K562 (cell line): ENCODE data around the gene SUPT3H.

ENCODE experiments used
- CC2D1A ChIP-seq: fragments of 450-650 bp; IDR thresholded peaks from 2 replicates; pipeline ENCODE4 v1.6.1; 2017; ENCODE audit warnings: mild to moderate bottlenecking
- CREBBP ChIP-seq: IDR thresholded peaks from one replicate; pipeline ENCODE4 v1.6.1; 2012; ENCODE audit warnings: low read depth, mild to moderate bottlenecking, control low read depth, inconsistent platforms, low read length
- RFX7 ChIP-seq: fragments of 250-450 bp; sonication (Bioruptor Pico); IDR thresholded peaks from 2 replicates; pipeline ENCODE4 v1.5.1; 2021; ENCODE audit warnings: mild to moderate bottlenecking
- TBP ChIP-seq: optimal IDR thresholded peaks from 2 replicates; pipeline ENCODE3; 2011; ENCODE audit warnings: low read depth, low read length, improper control_type of control experiment
- TF ChIP-seq, protein P1 (sequence below), 3 experiments: fragments of 200-800 bp in 1 of 3; fragments of 250-450 bp in 1 of 3; fragments of 450-650 bp in 1 of 3; sonication (Bioruptor Pico) in 1 of 3; sonication (Bioruptor generic) in 1 of 3; formaldehyde crosslinking in 1 of 3; IDR thresholded peaks; 2 replicates each; pipeline versions ENCODE4 v1.6.1 to v1.8.0; 2016 to 2022; ENCODE audit warnings: mild to moderate bottlenecking in 2 of 3, missing genetic modification characterization in 2 of 3, missing compliant biosample characterization in 1 of 3, moderate library complexity in 1 of 3

DNA sequence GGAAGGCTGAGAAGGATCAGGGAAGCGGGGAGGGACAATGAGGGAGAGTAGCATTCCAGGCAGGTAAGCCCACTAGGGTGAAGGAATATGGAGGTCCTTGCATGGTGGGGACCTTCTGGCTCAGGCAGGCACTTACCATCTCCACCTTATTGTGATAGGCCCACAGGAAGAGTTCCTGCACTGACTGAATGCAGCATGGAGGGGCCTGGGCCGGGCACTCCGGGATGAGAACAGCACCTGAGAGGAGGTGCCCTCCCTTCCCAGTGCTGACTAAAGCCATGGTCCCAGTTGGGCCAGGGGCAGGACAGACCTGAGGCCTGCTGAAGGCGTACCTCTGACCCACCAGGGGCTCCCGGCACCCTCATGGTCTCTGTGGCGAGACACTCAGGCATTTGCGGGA, 597.6 kb downstream of the SUPT3H start:
- TF ChIP-seq, protein P1, sequence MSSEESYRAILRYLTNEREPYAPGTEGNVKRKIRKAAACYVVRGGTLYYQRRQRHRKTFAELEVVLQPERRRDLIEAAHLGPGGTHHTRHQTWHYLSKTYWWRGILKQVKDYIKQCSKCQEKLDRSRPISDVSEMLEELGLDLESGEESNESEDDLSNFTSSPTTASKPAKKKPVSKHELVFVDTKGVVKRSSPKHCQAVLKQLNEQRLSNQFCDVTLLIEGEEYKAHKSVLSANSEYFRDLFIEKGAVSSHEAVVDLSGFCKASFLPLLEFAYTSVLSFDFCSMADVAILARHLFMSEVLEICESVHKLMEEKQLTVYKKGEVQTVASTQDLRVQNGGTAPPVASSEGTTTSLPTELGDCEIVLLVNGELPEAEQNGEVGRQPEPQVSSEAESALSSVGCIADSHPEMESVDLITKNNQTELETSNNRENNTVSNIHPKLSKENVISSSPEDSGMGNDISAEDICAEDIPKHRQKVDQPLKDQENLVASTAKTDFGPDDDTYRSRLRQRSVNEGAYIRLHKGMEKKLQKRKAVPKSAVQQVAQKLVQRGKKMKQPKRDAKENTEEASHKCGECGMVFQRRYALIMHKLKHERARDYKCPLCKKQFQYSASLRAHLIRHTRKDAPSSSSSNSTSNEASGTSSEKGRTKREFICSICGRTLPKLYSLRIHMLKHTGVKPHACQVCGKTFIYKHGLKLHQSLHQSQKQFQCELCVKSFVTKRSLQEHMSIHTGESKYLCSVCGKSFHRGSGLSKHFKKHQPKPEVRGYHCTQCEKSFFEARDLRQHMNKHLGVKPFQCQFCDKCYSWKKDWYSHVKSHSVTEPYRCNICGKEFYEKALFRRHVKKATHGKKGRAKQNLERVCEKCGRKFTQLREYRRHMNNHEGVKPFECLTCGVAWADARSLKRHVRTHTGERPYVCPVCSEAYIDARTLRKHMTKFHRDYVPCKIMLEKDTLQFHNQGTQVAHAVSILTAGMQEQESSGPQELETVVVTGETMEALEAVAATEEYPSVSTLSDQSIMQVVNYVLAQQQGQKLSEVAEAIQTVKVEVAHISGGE (CRISPR knock-in tag; IDR thresholded peaks at IDR 0.05) = no peak
- TF ChIP-seq CREBBP (no peak), TBP (no peak), CC2D1A (no peak), RFX7 (CRISPR knock-in tag) (no peak)
